Caco-2 (cell line): ENCODE results near the gene ST6GALNAC2. TPM values are rescaled to one million over a fixed set of nuclear protein-coding genes. Genes with fewer than 3 reads are reported as not detected.

Experiments used
- Bru-seq: library from RNA; stranded (reverse); fragments of 400-500 nt; gene quantifications from one replicate; lab custom pipeline; 2021; lab: Mats Ljungman, UMichigan
- BruChase-seq, 2 experiments: library from RNA; stranded (reverse); fragments of 400-500 nt; gene quantifications; one replicate each; lab custom pipeline; 2021; lab: Mats Ljungman, UMichigan
- BruUV-seq: library from RNA; stranded (reverse); fragments of 400-500 nt; replicated peaks from 2 replicates; lab custom pipeline; 2021; lab: Mats Ljungman, UMichigan
- CTCF ChIA-PET: fragments of 300-600 bp; sonication (Branson Sonifier 250); formaldehyde crosslinking; loops from one replicate; lab custom pipeline; 2022; ENCODE audit warnings: antibody characterized with exemption; lab: Charles Lee
- POLR2A ChIA-PET: fragments of 300-600 bp; sonication (Branson Sonifier 250); formaldehyde crosslinking; loops from one replicate; lab custom pipeline; 2022; ENCODE audit warnings: antibody characterized with exemption; lab: Charles Lee
- DNase-seq, 2 experiments: peaks; one replicate each; pipeline versions ENCODE4 v3.0.0 to v3.0.0-alpha.2; 2020 to 2022
- H3K27me3 ChIP-seq: replicated peaks from 2 replicates; pipeline ENCODE4 v1.6.0; 2011; ENCODE audit warnings: low read length; ENCODE audit not compliant: control insufficient read depth, insufficient read depth
- H3K36me3 ChIP-seq: 2 replicates; pipeline ENCODE4 v1.5.1; 2011; ENCODE audit warnings: low read length; ENCODE audit not compliant: control insufficient read depth, insufficient read depth
- H3K4me1 ChIP-seq: fragments of 250-450 bp; sonication (Bioruptor Pico); 2 replicates; pipeline ENCODE4 v1.5.1; 2020; ENCODE audit warnings: mild to moderate bottlenecking
- H3K4me3 ChIP-seq: 2 replicates; pipeline ENCODE4 v1.5.1; 2011; ENCODE audit warnings: low read depth, mild to moderate bottlenecking, control low read depth, low read length
- H3K9me3 ChIP-seq: fragments of 250-450 bp; sonication (Bioruptor Pico); 2 replicates; pipeline ENCODE4 v1.5.1; 2020; ENCODE audit warnings: mild to moderate bottlenecking, moderate library complexity
- H3K27ac Mint-ChIP-seq: one replicate; pipeline ENCODE4 v1.8.0; 2022; ENCODE audit warnings: mixed read lengths; ENCODE audit not compliant: unreplicated experiment
- H3K27me3 Mint-ChIP-seq: one replicate; pipeline ENCODE4 v1.8.0; 2022; ENCODE audit warnings: mixed read lengths; ENCODE audit not compliant: insufficient read depth, unreplicated experiment
- H3K36me3 Mint-ChIP-seq: one replicate; pipeline ENCODE4 v1.8.0; 2022; ENCODE audit warnings: mild to moderate bottlenecking, mixed read lengths; ENCODE audit not compliant: insufficient read depth, unreplicated experiment
- H3K4me1 Mint-ChIP-seq: one replicate; pipeline ENCODE4 v1.8.0; 2022; ENCODE audit warnings: low read depth, mixed read lengths; ENCODE audit not compliant: unreplicated experiment
- H3K4me3 Mint-ChIP-seq: one replicate; pipeline ENCODE4 v1.8.0; 2022; ENCODE audit warnings: mild to moderate bottlenecking, moderate library complexity, mixed read lengths; ENCODE audit not compliant: unreplicated experiment
- H3K9me3 Mint-ChIP-seq: one replicate; pipeline ENCODE4 v1.8.0; 2022; ENCODE audit warnings: mixed read lengths; ENCODE audit not compliant: unreplicated experiment
- CTCF ChIP-seq, 2 experiments: fragments of 200-600 bp in 1 of 2; IDR thresholded peaks; 1 replicate in 1 of 2; 2 replicates in 1 of 2; pipeline versions ENCODE4 v1.5.1 to v1.8.0; 2011 to 2022; ENCODE audit warnings: antibody characterized with exemption in 1 of 2, control low read depth in 1 of 2, inconsistent platforms in 1 of 2, low read depth in 1 of 2, low read length in 1 of 2, mild to moderate bottlenecking in 1 of 2, moderate library complexity in 1 of 2; ENCODE audit not compliant: insufficient read depth in 1 of 2, severe bottlenecking in 1 of 2, unreplicated experiment in 1 of 2
- intact Hi-C: fragments of 100-400 bp; cut with micrococcal nuclease; formaldehyde crosslinking; loops from one replicate; pipeline ENCODE4 v1.10.0; 2022; ENCODE audit not compliant: unreplicated experiment
- long read RNA-seq: library from polyadenylated mRNA; stranded (forward); transcript quantifications from one replicate; pipeline ENCODE4 v2.0.0, GENCODE V29; 2022
- total RNA-seq: library from RNA; stranded (reverse); gene quantifications from 2 replicates; pipeline ENCODE4 v1.2.3, GENCODE V29; 2022

Gene ST6GALNAC2
- 0.77 and 2.5 TPM in 2 replicates for total RNA-seq
- Bru-seq, nascent RNA, result percentile 37 among the genes with signal in this experiment
- percentile 30 among the genes with signal in this experiment for BruChase-seq, experiment 1, labeled RNA remaining after a 2-hour chase
- percentile 24 among the genes with signal in this experiment for BruChase-seq, experiment 2, labeled RNA remaining after a 6-hour chase
- long read RNA-seq, partial matches to known transcripts, result 0 of 5 reads
- long read RNA-seq, other reads (novel, unspliced or antisense), result 4 of 5 reads

GRCh38 chr17:76585649-76586593 is at the start of gene ST6GALNAC2:
Gene ST6GALNAC2, minus strand, starts transcription at chr17:76585860. Its CDS starts 52 bp downstream, at chr17:76585808.
- Mint-ChIP-seq H3K27me3 (no peaks in the 10 kb centered on the region), H3K9me3 (no peaks in the 10 kb centered on the region), H3K4me3 (peak within 1 kb of the TSS; percentile 62), H3K4me1 (peaks cover 20% of the 10 kb centered on the region), H3K27ac (no peak within 1 kb of the TSS), H3K36me3 (no peaks in the 10 kb centered on the region)
- peak; percentile 71 to 81 for DNase-seq
- intact Hi-C loops, result loop anchor here (5.0 kb wide), 1 partner anchor 36 kb away; no protein-coding TSS in a partner anchor
- ChIA-PET POLR2A (interaction anchor here (0.6 to 0.8 kb wide), 3 partner anchors 13 to 30 kb away, joined by 3 to 5 read pairs (median 4); no protein-coding TSS in a partner anchor), CTCF (interaction anchor here (0.6 to 1.5 kb wide), 5 partner anchors 12 to 462 kb away, joined by 3 to 6 read pairs (median 4); no protein-coding TSS in a partner anchor)
- peak in 1 of 2 experiments; percentile 30 for TF ChIP-seq CTCF (IDR thresholded peaks at IDR 0.05; ENCODE audit: insufficient read depth in 1 of 2, low read depth in 1 of 2, low read length in 1 of 2, severe bottlenecking in 1 of 2, unreplicated experiment in 1 of 2)
- no peaks in the 10 kb centered on the region for H3K27me3 ChIP-seq
- peak within 1 kb of the TSS; percentile 40 for H3K4me3 ChIP-seq
- BruUV-seq, result no TSS peak
- peaks cover 28% of the 10 kb centered on the region for H3K4me1 ChIP-seq
- H3K36me3 ChIP-seq, result no peaks in the 10 kb centered on the region
- H3K9me3 ChIP-seq, result no peaks in the 10 kb centered on the region

GRCh38 chr17:76635039-76635438 is 49.4 kb upstream of the ST6GALNAC2 start:
- Mint-ChIP-seq H3K4me3 (no peak overlapping the region), H3K27ac (peak overlapping the region; percentile 81), H3K36me3 (peaks cover 9% of the 10 kb centered on the region), H3K4me1 (peaks cover 55% of the 10 kb centered on the region), H3K9me3 (no peaks in the 10 kb centered on the region), H3K27me3 (no peaks in the 10 kb centered on the region)
- intact Hi-C loops, result no loop called here
- DNase-seq, result no peak
- CTCF ChIA-PET, result interaction anchor here (0.6 to 0.7 kb wide), 2 partner anchors 15 to 23 kb away, joined by 4 read pairs; no protein-coding TSS in a partner anchor
- no peak for TF ChIP-seq CTCF (IDR thresholded peaks at IDR 0.05; ENCODE audit: insufficient read depth in 1 of 2, low read depth in 1 of 2, low read length in 1 of 2, severe bottlenecking in 1 of 2, unreplicated experiment in 1 of 2)
- POLR2A ChIA-PET, result no interaction called here
- H3K4me3 ChIP-seq, result no peak overlapping the region
- H3K4me1 ChIP-seq, result peaks cover 74% of the 10 kb centered on the region
- H3K36me3 ChIP-seq, result no peaks in the 10 kb centered on the region
- BruUV-seq, result no TSS peak
- no peaks in the 10 kb centered on the region for H3K9me3 ChIP-seq
- H3K27me3 ChIP-seq, result no peaks in the 10 kb centered on the region
